Neural crest cell (in vitro differentiated cells): ENCODE data around the gene EXOC3L2. TPM values are rescaled to one million over a fixed set of nuclear protein-coding genes. Genes with fewer than 3 reads are reported as not detected.

Experiments
- DNase-seq: peaks from one replicate; pipeline ENCODE4 v3.0.0; 2021; ENCODE audit warnings: low read depth, mixed read lengths, low spot score
- H3K27ac Mint-ChIP-seq: one replicate; pipeline ENCODE4 v1.8.0; 2021; ENCODE audit warnings: mild to moderate bottlenecking, mixed read lengths; ENCODE audit not compliant: unreplicated experiment
- H3K27me3 Mint-ChIP-seq: 2 replicates; pipeline ENCODE4 v1.8.0; 2021; ENCODE audit warnings: low read depth, mild to moderate bottlenecking, mixed read lengths
- H3K36me3 Mint-ChIP-seq: 2 replicates; pipeline ENCODE4 v1.8.0; 2021; ENCODE audit warnings: low read depth, mild to moderate bottlenecking, mixed read lengths
- H3K4me1 Mint-ChIP-seq: 2 replicates; pipeline ENCODE4 v1.8.0; 2021; ENCODE audit warnings: mixed read lengths
- H3K4me3 Mint-ChIP-seq: one replicate; pipeline ENCODE4 v1.8.0; 2021; ENCODE audit warnings: mild to moderate bottlenecking, mixed read lengths
- H3K9me3 Mint-ChIP-seq: 2 replicates; pipeline ENCODE4 v1.8.0; 2021; ENCODE audit warnings: mixed read lengths
- total RNA-seq: library from RNA; stranded (reverse); gene quantifications from 2 replicates; pipeline ENCODE4 v1.2.1, GENCODE V29; 2021
- TF ChIP-seq, protein P1 (sequence below): fragments of 200-600 bp; sonication (generic); conservative IDR thresholded peaks from 2 replicates; pipeline ENCODE4 v1.5.0; 2021; ENCODE audit warnings: antibody characterized with exemption, mild to moderate bottlenecking

EXOC3L2 gene
- total RNA-seq, 1 donor from 2014 or later, result 0.91 TPM

DNA sequence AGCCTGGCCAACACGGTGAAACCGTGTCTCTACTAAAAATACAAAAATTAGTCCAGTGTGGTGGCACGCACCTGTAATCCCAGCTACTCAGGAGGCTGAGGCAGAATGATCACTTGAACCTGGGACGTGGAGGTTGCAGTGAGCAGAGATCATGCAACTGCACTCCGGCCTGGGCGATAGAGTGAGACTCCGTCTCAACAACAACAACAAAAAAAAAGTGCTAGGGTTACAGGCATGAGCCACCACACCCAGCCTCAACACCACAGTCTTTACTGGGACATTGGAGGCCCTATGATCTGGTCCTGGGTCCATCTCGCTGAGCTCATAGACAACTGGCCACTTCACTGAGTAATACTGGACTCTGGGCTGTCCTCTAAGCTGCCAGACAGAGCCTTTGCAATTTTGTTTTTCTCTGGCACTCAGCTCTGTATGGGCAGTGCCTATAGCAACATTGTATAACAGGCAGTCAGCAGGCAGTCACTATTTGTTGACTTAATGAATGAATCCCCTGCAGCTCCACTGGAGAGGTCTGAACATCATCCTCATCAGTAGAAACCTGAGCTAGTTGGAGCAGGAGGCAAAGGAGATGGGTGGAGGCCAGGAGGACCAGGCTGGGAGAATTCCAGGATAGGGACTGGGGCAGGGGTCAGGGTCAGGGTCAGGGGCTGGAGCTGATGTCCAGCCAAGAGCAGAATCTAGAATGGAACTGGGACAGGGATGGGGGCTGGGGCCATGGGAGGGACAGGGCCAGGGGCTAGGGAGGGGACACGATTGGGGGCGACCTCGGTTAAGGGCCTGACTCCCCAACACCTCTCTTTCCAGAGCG is 58.5 kb downstream of the EXOC3L2 start:
- Mint-ChIP-seq H3K9me3 (no peaks in the 10 kb centered on the region), H3K27ac (no peak overlapping the region), H3K4me1 (no peaks in the 10 kb centered on the region), H3K27me3 (peaks cover 2% of the 10 kb centered on the region), H3K36me3 (no peaks in the 10 kb centered on the region), H3K4me3 (peak overlapping the region; percentile 20)
- DNase-seq, result no peak
- TF ChIP-seq, protein P1, sequence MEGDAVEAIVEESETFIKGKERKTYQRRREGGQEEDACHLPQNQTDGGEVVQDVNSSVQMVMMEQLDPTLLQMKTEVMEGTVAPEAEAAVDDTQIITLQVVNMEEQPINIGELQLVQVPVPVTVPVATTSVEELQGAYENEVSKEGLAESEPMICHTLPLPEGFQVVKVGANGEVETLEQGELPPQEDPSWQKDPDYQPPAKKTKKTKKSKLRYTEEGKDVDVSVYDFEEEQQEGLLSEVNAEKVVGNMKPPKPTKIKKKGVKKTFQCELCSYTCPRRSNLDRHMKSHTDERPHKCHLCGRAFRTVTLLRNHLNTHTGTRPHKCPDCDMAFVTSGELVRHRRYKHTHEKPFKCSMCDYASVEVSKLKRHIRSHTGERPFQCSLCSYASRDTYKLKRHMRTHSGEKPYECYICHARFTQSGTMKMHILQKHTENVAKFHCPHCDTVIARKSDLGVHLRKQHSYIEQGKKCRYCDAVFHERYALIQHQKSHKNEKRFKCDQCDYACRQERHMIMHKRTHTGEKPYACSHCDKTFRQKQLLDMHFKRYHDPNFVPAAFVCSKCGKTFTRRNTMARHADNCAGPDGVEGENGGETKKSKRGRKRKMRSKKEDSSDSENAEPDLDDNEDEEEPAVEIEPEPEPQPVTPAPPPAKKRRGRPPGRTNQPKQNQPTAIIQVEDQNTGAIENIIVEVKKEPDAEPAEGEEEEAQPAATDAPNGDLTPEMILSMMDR, result no peak

DNA sequence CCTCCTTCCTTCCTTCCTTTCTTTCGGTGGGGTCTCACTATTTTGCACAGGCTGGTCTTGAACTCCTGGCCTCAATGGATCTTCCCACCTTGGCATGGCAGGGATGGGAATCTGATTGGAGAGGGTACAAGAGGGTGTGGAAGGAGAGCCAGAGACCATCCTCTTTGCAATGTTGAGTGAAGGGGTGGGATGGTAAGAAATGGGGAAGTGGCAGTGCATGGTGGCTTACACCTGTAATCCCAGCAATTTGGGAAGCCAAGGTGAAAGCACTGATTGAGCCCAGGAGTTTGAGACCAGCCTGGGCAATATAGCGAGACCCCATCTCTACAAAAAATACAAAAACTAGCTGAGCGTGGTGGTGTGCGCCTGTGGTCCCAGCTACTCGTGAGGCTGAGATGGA is 61.1 kb downstream of the EXOC3L2 start:
- DNase-seq, result no peak
- TF ChIP-seq, protein P1, result no peak
- H3K9me3 Mint-ChIP-seq, result no peaks in the 10 kb centered on the region
- no peak overlapping the region for H3K4me3 Mint-ChIP-seq
- H3K27me3 Mint-ChIP-seq, result no peaks in the 10 kb centered on the region
- peaks cover 8% of the 10 kb centered on the region for H3K4me1 Mint-ChIP-seq
- no peak overlapping the region for H3K27ac Mint-ChIP-seq
- no peaks in the 10 kb centered on the region for H3K36me3 Mint-ChIP-seq

DNA sequence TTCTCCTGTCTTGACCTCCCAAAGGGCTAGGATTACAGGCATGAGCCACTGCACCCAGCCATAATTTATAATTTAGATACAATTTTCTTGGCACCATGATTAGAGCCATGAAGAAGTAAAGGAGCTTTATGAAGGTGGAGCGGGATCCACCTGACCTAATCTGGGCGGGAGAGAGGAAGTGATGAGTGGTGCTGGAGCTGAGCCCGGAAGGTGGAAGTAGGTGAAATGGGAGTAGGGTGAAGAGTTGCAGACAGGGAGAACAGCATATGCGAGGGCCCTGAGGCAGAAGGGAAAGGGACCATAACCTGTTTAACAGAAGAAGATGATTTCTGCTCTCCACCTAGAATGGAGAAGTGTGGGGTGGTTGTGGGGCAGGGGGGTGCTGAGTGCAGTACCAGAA is 62.4 kb downstream of the EXOC3L2 start:
- Mint-ChIP-seq H3K4me1 (peaks cover 15% of the 10 kb centered on the region), H3K27ac (no peak overlapping the region), H3K36me3 (no peaks in the 10 kb centered on the region), H3K27me3 (no peaks in the 10 kb centered on the region), H3K4me3 (no peak overlapping the region), H3K9me3 (no peaks in the 10 kb centered on the region)
- no peak for DNase-seq
- TF ChIP-seq, protein P1, result no peak

DNA sequence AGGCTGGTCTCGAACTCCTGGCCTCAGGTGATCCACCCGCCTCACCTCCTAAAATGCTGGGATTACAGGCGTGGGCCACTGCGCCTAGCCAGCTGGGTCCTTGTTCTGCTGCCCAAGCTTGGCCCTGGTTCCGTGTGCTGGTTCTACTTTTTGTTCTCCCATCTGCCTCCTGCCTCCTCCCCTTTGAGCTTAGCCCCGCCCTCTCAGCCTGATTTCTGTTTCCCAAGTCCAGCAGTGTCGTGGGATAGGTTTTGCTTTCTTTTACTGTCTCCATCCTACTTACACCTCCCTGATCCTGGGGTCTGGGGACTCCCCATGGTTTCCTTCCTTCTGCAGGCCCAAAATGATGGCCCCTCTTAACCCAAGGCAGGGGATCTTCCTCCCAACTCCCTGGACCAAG is 64.3 kb downstream of the EXOC3L2 start:
- DNase-seq, result no peak
- TF ChIP-seq, protein P1, result no peak
- H3K9me3 Mint-ChIP-seq, result no peaks in the 10 kb centered on the region

DNA sequence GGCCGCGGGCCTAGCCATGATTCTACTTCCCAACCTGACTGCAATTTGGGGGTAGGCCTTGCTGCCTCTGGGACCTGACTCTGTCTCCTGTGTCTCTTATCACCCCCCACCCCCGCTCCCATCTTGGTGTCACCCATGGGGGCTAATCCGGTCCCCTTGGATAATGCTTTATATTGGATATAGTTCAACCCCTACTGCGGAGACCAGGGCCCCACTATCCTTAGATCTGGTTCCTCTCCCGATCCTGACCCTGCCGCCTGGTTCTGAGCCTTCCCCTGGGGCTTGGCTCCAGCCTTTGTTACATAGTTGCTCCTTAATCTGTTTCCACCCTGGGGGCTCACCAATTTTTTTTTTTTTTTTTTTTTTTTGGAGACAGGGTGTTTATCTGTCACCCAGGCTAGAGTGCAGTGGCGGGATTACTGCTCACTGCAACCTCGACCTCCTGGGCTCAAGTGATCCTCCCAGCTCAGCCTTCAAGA is 65.3 kb downstream of the EXOC3L2 start:
- no peak for DNase-seq
- TF ChIP-seq, protein P1, result no peak
- Mint-ChIP-seq H3K36me3 (no peaks in the 10 kb centered on the region), H3K27ac (no peak overlapping the region), H3K4me3 (peak overlapping the region; percentile 90), H3K27me3 (no peaks in the 10 kb centered on the region), H3K4me1 (peaks cover 22% of the 10 kb centered on the region), H3K9me3 (no peaks in the 10 kb centered on the region)

More for the DNA sequence above, 64.3 kb downstream of the EXOC3L2 start:
- no peak overlapping the region for H3K27ac Mint-ChIP-seq
- H3K4me3 Mint-ChIP-seq, result peak overlapping the region; percentile 83
- no peaks in the 10 kb centered on the region for H3K27me3 Mint-ChIP-seq
- H3K4me1 Mint-ChIP-seq, result peaks cover 18% of the 10 kb centered on the region
- no peaks in the 10 kb centered on the region for H3K36me3 Mint-ChIP-seq
